GM23338 (cell line): Measurements from ENCODE around the gene MLPH.

Experiments
- CREB1 ChIP-seq: fragments of 250-450 bp; sonication (Bioruptor Pico); IDR thresholded peaks from 2 replicates; pipeline ENCODE4 v1.5.0; 2020; ENCODE audit warnings: low read depth, mild to moderate bottlenecking, moderate library complexity
- EZH2 ChIP-seq: fragments of 200-600 bp; sonication (generic); IDR thresholded peaks from one replicate; pipeline ENCODE4 v1.8.0; 2017; ENCODE audit warnings: antibody characterized with exemption, mild to moderate bottlenecking, low read depth; ENCODE audit not compliant: unreplicated experiment
- EZH2phosphoT487 ChIP-seq: fragments of 200-600 bp; sonication (generic); IDR thresholded peaks from one replicate; pipeline ENCODE4 v1.8.1; 2018; ENCODE audit warnings: antibody characterized with exemption; ENCODE audit not compliant: unreplicated experiment
- JUNB ChIP-seq: IDR thresholded peaks from one replicate; pipeline ENCODE4 v1.6.1; 2016; ENCODE audit warnings: antibody characterized with exemption; ENCODE audit not compliant: unreplicated experiment
- NANOG ChIP-seq: IDR thresholded peaks from 2 replicates; pipeline ENCODE4 v1.6.1; 2016; ENCODE audit warnings: antibody characterized with exemption, borderline replicate concordance
- POLR2AphosphoS5 ChIP-seq: IDR thresholded peaks from 2 replicates; pipeline ENCODE4 v1.6.1; 2016; ENCODE audit warnings: antibody characterized with exemption, low read depth
- STAT1 ChIP-seq: IDR thresholded peaks from one replicate; pipeline ENCODE4 v1.6.1; 2016; ENCODE audit warnings: antibody characterized with exemption; ENCODE audit not compliant: unreplicated experiment
- ZNF114 ChIP-seq: fragments of 250-450 bp; sonication (Bioruptor Pico); IDR thresholded peaks from 2 replicates; pipeline ENCODE4 v1.5.0; 2020; ENCODE audit warnings: mild to moderate bottlenecking, moderate library complexity
- ZNF331 ChIP-seq: fragments of 250-450 bp; sonication (Bioruptor Pico); IDR thresholded peaks from 2 replicates; pipeline ENCODE4 v1.5.0; 2020; ENCODE audit warnings: low read depth, mild to moderate bottlenecking, moderate library complexity
- TF ChIP-seq, protein P1 (sequence below), 2 experiments: fragments of 200-600 bp in 1 of 2; sonication (generic) in 1 of 2; conservative IDR thresholded peaks; 2 replicates each; pipeline versions ENCODE4 v1.5.1 to v1.6.1; 2016 to 2017; ENCODE audit warnings: antibody characterized with exemption in 2 of 2, low read depth in 2 of 2, mild to moderate bottlenecking in 2 of 2, moderate library complexity in 1 of 2
- TF ChIP-seq, protein P2 (sequence below): IDR thresholded peaks from one replicate; pipeline ENCODE4 v1.6.1; 2018; ENCODE audit warnings: antibody characterized with exemption; ENCODE audit not compliant: unreplicated experiment
- TF ChIP-seq, protein P3 (sequence below): IDR thresholded peaks from 2 replicates; pipeline ENCODE4 v1.6.1; 2016; ENCODE audit warnings: antibody characterized with exemption
- TF ChIP-seq, protein P4 (sequence below): fragments of 250-450 bp; sonication (Bioruptor Pico); IDR thresholded peaks from 2 replicates; pipeline ENCODE4 v1.5.0; 2020; ENCODE audit warnings: mild to moderate bottlenecking, moderate library complexity

DNA sequence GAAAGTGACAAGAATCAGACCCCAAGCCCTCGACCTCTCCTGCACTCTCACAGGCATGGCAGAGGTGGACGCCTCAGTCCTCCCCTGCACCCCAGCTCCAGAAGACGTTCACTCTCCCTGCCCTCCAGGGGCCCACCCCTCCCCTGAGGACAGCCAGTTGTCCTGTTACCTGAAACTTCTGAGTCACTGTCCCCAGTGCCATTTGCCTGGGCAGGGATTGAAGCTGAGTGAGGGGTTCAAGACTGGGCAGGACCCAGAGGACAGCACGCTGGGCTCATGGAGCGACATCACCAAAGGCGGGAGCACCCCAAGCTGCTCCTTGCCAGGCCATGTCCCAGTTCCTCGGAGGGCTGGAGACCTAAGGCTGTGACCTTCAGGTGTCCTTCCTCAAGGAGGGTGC is 38.9 kb upstream of the MLPH start:
- no peak for TF ChIP-seq EZH2
- TF ChIP-seq, protein P1, sequence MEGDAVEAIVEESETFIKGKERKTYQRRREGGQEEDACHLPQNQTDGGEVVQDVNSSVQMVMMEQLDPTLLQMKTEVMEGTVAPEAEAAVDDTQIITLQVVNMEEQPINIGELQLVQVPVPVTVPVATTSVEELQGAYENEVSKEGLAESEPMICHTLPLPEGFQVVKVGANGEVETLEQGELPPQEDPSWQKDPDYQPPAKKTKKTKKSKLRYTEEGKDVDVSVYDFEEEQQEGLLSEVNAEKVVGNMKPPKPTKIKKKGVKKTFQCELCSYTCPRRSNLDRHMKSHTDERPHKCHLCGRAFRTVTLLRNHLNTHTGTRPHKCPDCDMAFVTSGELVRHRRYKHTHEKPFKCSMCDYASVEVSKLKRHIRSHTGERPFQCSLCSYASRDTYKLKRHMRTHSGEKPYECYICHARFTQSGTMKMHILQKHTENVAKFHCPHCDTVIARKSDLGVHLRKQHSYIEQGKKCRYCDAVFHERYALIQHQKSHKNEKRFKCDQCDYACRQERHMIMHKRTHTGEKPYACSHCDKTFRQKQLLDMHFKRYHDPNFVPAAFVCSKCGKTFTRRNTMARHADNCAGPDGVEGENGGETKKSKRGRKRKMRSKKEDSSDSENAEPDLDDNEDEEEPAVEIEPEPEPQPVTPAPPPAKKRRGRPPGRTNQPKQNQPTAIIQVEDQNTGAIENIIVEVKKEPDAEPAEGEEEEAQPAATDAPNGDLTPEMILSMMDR (conservative IDR thresholded peaks at IDR 0.05; ENCODE audit: low read depth in 2 of 2), result no peak
- no peak for TF ChIP-seq EZH2phosphoT487
- TF ChIP-seq, protein P2, sequence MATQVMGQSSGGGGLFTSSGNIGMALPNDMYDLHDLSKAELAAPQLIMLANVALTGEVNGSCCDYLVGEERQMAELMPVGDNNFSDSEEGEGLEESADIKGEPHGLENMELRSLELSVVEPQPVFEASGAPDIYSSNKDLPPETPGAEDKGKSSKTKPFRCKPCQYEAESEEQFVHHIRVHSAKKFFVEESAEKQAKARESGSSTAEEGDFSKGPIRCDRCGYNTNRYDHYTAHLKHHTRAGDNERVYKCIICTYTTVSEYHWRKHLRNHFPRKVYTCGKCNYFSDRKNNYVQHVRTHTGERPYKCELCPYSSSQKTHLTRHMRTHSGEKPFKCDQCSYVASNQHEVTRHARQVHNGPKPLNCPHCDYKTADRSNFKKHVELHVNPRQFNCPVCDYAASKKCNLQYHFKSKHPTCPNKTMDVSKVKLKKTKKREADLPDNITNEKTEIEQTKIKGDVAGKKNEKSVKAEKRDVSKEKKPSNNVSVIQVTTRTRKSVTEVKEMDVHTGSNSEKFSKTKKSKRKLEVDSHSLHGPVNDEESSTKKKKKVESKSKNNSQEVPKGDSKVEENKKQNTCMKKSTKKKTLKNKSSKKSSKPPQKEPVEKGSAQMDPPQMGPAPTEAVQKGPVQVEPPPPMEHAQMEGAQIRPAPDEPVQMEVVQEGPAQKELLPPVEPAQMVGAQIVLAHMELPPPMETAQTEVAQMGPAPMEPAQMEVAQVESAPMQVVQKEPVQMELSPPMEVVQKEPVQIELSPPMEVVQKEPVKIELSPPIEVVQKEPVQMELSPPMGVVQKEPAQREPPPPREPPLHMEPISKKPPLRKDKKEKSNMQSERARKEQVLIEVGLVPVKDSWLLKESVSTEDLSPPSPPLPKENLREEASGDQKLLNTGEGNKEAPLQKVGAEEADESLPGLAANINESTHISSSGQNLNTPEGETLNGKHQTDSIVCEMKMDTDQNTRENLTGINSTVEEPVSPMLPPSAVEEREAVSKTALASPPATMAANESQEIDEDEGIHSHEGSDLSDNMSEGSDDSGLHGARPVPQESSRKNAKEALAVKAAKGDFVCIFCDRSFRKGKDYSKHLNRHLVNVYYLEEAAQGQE, result no peak
- no peak for TF ChIP-seq POLR2AphosphoS5
- no peak for TF ChIP-seq JUNB
- no peak for TF ChIP-seq ZNF114 (CRISPR knock-in tag)
- no peak for TF ChIP-seq STAT1
- no peak for TF ChIP-seq CREB1 (CRISPR knock-in tag)
- TF ChIP-seq NANOG, result no peak
- TF ChIP-seq, protein P3, sequence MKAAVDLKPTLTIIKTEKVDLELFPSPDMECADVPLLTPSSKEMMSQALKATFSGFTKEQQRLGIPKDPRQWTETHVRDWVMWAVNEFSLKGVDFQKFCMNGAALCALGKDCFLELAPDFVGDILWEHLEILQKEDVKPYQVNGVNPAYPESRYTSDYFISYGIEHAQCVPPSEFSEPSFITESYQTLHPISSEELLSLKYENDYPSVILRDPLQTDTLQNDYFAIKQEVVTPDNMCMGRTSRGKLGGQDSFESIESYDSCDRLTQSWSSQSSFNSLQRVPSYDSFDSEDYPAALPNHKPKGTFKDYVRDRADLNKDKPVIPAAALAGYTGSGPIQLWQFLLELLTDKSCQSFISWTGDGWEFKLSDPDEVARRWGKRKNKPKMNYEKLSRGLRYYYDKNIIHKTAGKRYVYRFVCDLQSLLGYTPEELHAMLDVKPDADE, result no peak
- TF ChIP-seq ZNF331 (CRISPR knock-in tag), result no peak
- TF ChIP-seq, protein P4, sequence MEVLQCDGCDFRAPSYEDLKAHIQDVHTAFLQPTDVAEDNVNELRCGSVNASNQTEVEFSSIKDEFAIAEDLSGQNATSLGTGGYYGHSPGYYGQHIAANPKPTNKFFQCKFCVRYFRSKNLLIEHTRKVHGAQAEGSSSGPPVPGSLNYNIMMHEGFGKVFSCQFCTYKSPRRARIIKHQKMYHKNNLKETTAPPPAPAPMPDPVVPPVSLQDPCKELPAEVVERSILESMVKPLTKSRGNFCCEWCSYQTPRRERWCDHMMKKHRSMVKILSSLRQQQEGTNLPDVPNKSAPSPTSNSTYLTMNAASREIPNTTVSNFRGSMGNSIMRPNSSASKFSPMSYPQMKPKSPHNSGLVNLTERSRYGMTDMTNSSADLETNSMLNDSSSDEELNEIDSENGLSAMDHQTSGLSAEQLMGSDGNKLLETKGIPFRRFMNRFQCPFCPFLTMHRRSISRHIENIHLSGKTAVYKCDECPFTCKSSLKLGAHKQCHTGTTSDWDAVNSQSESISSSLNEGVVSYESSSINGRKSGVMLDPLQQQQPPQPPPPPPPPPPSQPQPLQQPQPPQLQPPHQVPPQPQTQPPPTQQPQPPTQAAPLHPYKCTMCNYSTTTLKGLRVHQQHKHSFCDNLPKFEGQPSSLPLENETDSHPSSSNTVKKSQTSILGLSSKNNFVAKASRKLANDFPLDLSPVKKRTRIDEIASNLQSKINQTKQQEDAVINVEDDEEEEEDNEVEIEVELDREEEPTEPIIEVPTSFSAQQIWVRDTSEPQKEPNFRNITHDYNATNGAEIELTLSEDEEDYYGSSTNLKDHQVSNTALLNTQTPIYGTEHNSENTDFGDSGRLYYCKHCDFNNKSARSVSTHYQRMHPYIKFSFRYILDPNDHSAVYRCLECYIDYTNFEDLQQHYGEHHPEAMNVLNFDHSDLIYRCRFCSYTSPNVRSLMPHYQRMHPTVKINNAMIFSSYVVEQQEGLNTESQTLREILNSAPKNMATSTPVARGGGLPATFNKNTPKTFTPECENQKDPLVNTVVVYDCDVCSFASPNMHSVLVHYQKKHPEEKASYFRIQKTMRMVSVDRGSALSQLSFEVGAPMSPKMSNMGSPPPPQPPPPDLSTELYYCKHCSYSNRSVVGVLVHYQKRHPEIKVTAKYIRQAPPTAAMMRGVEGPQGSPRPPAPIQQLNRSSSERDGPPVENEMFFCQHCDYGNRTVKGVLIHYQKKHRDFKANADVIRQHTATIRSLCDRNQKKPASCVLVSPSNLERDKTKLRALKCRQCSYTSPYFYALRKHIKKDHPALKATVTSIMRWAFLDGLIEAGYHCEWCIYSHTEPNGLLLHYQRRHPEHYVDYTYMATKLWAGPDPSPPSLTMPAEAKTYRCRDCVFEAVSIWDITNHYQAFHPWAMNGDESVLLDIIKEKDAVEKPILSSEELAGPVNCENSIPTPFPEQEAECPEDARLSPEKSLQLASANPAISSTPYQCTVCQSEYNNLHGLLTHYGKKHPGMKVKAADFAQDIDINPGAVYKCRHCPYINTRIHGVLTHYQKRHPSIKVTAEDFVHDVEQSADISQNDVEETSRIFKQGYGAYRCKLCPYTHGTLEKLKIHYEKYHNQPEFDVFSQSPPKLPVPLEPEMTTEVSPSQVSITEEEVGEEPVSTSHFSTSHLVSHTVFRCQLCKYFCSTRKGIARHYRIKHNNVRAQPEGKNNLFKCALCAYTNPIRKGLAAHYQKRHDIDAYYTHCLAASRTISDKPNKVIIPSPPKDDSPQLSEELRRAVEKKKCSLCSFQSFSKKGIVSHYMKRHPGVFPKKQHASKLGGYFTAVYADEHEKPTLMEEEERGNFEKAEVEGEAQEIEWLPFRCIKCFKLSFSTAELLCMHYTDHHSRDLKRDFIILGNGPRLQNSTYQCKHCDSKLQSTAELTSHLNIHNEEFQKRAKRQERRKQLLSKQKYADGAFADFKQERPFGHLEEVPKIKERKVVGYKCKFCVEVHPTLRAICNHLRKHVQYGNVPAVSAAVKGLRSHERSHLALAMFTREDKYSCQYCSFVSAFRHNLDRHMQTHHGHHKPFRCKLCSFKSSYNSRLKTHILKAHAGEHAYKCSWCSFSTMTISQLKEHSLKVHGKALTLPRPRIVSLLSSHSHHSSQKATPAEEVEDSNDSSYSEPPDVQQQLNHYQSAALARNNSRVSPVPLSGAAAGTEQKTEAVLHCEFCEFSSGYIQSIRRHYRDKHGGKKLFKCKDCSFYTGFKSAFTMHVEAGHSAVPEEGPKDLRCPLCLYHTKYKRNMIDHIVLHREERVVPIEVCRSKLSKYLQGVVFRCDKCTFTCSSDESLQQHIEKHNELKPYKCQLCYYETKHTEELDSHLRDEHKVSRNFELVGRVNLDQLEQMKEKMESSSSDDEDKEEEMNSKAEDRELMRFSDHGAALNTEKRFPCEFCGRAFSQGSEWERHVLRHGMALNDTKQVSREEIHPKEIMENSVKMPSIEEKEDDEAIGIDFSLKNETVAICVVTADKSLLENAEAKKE (CRISPR knock-in tag), result no peak
